ENCODE results near the gene SNTG2.
A peak's percentile ranks its signal among the peaks of the same experiment; 100 is the strongest.

The SNTG2 gene

GRCh38 chr2:1306014-1306686, 355.5 kb downstream of the SNTG2 start:
- H3K4me3 ChIP-seq (ENCODE audit: low read depth, low read length), result peak overlapping the region; percentile 40
- no peak for TF ChIP-seq CTCF (IDR thresholded peaks at IDR 0.05; ENCODE audit: low read depth, low read length)
- H3K36me3 ChIP-seq, result no peaks in the 10 kb centered on the region
- H3K9me3 ChIP-seq (ENCODE audit: severe bottlenecking), result no peaks in the 10 kb centered on the region
- H3K27me3 ChIP-seq (ENCODE audit: insufficient read depth, low read depth, severe bottlenecking), result no peaks in the 10 kb centered on the region
- peak; percentile 68 for DNase-seq
- peak overlapping the region; percentile 67 for H3K27ac ChIP-seq

GRCh38 chr2:1306687-1307516, 356.3 kb downstream of the SNTG2 start:
- Histone ChIP-seq H3K9me3 (ENCODE audit: severe bottlenecking) (no peaks in the 10 kb centered on the region), H3K4me3 (ENCODE audit: low read depth, low read length) (peak overlapping the region; percentile 40; the same call in 1 of the 2 replicates), H3K27ac (peak overlapping the region; percentile 67), H3K27me3 (ENCODE audit: insufficient read depth, low read depth, severe bottlenecking) (no peaks in the 10 kb centered on the region), H3K36me3 (no peaks in the 10 kb centered on the region)
- DNase-seq, result no peak
- TF ChIP-seq CTCF (IDR thresholded peaks at IDR 0.05; ENCODE audit: low read depth, low read length), result no peak

- Histone ChIP-seq H3K9me3 (ENCODE audit: severe bottlenecking) (no peaks in the 10 kb centered on the region), H3K36me3 (no peaks in the 10 kb centered on the region), H3K27ac (no peak overlapping the region), H3K27me3 (ENCODE audit: insufficient read depth, low read depth, severe bottlenecking) (no peaks in the 10 kb centered on the region), H3K4me3 (ENCODE audit: low read depth, low read length) (no peak overlapping the region)
- TF ChIP-seq CTCF (IDR thresholded peaks at IDR 0.05; ENCODE audit: low read depth, low read length), result no peak
- no peak for DNase-seq
These were observed 357.0 kb downstream of the SNTG2 start for GRCh38 chr2:1307670-1308069.

GRCh38 chr2:1308678-1309077, 358.0 kb downstream of the SNTG2 start:
- Histone ChIP-seq H3K27me3 (ENCODE audit: insufficient read depth, low read depth, severe bottlenecking) (no peaks in the 10 kb centered on the region), H3K36me3 (no peaks in the 10 kb centered on the region), H3K27ac (no peak overlapping the region), H3K9me3 (ENCODE audit: severe bottlenecking) (no peaks in the 10 kb centered on the region), H3K4me3 (ENCODE audit: low read depth, low read length) (no peak overlapping the region)
- TF ChIP-seq CTCF (IDR thresholded peaks at IDR 0.05; ENCODE audit: low read depth, low read length), result no peak
- no peak for DNase-seq

- TF ChIP-seq CTCF (IDR thresholded peaks at IDR 0.05; ENCODE audit: low read depth, low read length), result no peak
- no peak overlapping the region for H3K27ac ChIP-seq
- H3K9me3 ChIP-seq (ENCODE audit: severe bottlenecking), result no peaks in the 10 kb centered on the region
- H3K36me3 ChIP-seq, result no peaks in the 10 kb centered on the region
- no peak overlapping the region for H3K4me3 ChIP-seq (ENCODE audit: low read depth, low read length)
- no peaks in the 10 kb centered on the region for H3K27me3 ChIP-seq (ENCODE audit: insufficient read depth, low read depth, severe bottlenecking)
- no peak for DNase-seq
These were observed 358.9 kb downstream of the SNTG2 start for GRCh38 chr2:1309507-1309906.

Data from WERI-Rb-1 (cell line).